Measurements from ENCODE around the gene CENPN. TPM values are rescaled to one million over a fixed set of nuclear protein-coding genes. Genes with fewer than 3 reads are reported as not detected.

Gene CENPN
- total and polyA plus RNA-seq, 2 of the 13 experiments (the other 11 are each of a cell fraction or from before 2014, with no cell fraction given): 29.7 to 129 TPM

GRCh38 chr16:81060576-81061306 lies 53.7 kb downstream of the CENPN start (continued):
- TF ChIP-seq HNF1A (IDR thresholded peaks at IDR 0.05; ENCODE audit: low read depth) (no peak), HNF1A (CRISPR knock-in tag; IDR thresholded peaks at IDR 0.05; ENCODE audit: borderline replicate concordance) (no peak)

GRCh38 chr16:81061307-81061640 lies 54.3 kb downstream of the CENPN start:
- no peak overlapping the region for H3K27ac ChIP-seq (ENCODE audit: extremely low read length, insufficient read depth, low read length)
- POLR2A ChIA-PET: no interaction called here
- no peaks in the 10 kb centered on the region for H3K9me3 ChIP-seq (ENCODE audit: low read length)
- CTCF ChIA-PET (ENCODE audit: low intra/inter-chr PET ratio, low total read pairs): no interaction called here
- no peak overlapping the region for H3K9ac ChIP-seq (ENCODE audit: insufficient read depth, low read depth, low read length)
- no peak overlapping the region for H3K4me2 ChIP-seq (ENCODE audit: low read depth, low read length)
- no peak overlapping the region for H2AFZ ChIP-seq (ENCODE audit: low read length)
- WGBS (ENCODE audit: low lambda C conversion rate): 81% methylated on average over 10 of the region's 10 CpGs
- H3K4me3 ChIP-seq (replicated peaks in 1 of 3; ENCODE audit: insufficient read depth in 1 of 3, low read depth in 2 of 3, low read length in 3 of 3): no peak overlapping the region
- DNase-seq (ENCODE audit: low spot score) (no peak), FAIRE-seq (no peak), ATAC-seq (no peak)
- in situ Hi-C loops (cut with HindIII; ENCODE audit: extremely low pct_ligation_motif_present, low pct_unique_long_range_greater_than_20kb) (no loop called here), intact Hi-C loops (cut with micrococcal nuclease; ENCODE audit: unreplicated experiment) (no loop called here)
- no TSS peak for BruUV-seq (replicated peaks)
- no peaks in the 10 kb centered on the region for H3K79me2 ChIP-seq (ENCODE audit: insufficient read depth, low read length)
- no peaks in the 10 kb centered on the region for H3K4me1 ChIP-seq (ENCODE audit: insufficient read depth, low read length)
- H3K36me3 ChIP-seq (replicated peaks in 1 of 2; ENCODE audit: control insufficient read depth in 1 of 2, insufficient read depth in 2 of 2, low read length in 2 of 2): no peaks in the 10 kb centered on the region
- H4K20me1 ChIP-seq (ENCODE audit: insufficient read depth, low read length): no peaks in the 10 kb centered on the region
- no peaks in the 10 kb centered on the region for H3K27me3 ChIP-seq (ENCODE audit: control insufficient read depth in 1 of 2, insufficient read depth in 2 of 2, low read length in 2 of 2)
- TF ChIP-seq ZNF691 (CRISPR knock-in tag; IDR thresholded peaks at IDR 0.05; ENCODE audit: borderline replicate concordance, low read depth): no peak
- no peak for TF ChIP-seq KLF11 (CRISPR knock-in tag; IDR thresholded peaks at IDR 0.05)
- no peak for TF ChIP-seq CEBPG (CRISPR knock-in tag; IDR thresholded peaks at IDR 0.05)
- TF ChIP-seq MYNN (CRISPR knock-in tag; IDR thresholded peaks at IDR 0.05; ENCODE audit: low read depth): no peak
- no peak for TF ChIP-seq PAX8 (CRISPR knock-in tag; IDR thresholded peaks at IDR 0.05; ENCODE audit: borderline replicate concordance)
- TF ChIP-seq SETDB1 (CRISPR knock-in tag; IDR thresholded peaks at IDR 0.05; ENCODE audit: borderline replicate concordance): no peak
- TF ChIP-seq SPEN (CRISPR knock-in tag; IDR thresholded peaks at IDR 0.05; ENCODE audit: low read depth): no peak
- TF ChIP-seq ZMYM4 (CRISPR knock-in tag; IDR thresholded peaks at IDR 0.05): no peak
- TF ChIP-seq THAP9 (CRISPR knock-in tag; IDR thresholded peaks at IDR 0.05; ENCODE audit: borderline replicate concordance): no peak
- TF ChIP-seq ZNF501 (CRISPR knock-in tag; IDR thresholded peaks at IDR 0.05): no peak
- TF ChIP-seq ZNF780A (CRISPR knock-in tag; IDR thresholded peaks at IDR 0.05): no peak
- TF ChIP-seq MIER3 (CRISPR knock-in tag; IDR thresholded peaks at IDR 0.05; ENCODE audit: borderline replicate concordance): no peak

All from HepG2 (cell line).